Kasumi-1 (cell line): Measurements from ENCODE around the gene WDR37.

Source experiments
- DNase-seq, 2 experiments: peaks; one replicate each; lab custom pipeline; 2025; lab: John Stamatoyannopoulos, UW

WDR37 gene

DNA sequence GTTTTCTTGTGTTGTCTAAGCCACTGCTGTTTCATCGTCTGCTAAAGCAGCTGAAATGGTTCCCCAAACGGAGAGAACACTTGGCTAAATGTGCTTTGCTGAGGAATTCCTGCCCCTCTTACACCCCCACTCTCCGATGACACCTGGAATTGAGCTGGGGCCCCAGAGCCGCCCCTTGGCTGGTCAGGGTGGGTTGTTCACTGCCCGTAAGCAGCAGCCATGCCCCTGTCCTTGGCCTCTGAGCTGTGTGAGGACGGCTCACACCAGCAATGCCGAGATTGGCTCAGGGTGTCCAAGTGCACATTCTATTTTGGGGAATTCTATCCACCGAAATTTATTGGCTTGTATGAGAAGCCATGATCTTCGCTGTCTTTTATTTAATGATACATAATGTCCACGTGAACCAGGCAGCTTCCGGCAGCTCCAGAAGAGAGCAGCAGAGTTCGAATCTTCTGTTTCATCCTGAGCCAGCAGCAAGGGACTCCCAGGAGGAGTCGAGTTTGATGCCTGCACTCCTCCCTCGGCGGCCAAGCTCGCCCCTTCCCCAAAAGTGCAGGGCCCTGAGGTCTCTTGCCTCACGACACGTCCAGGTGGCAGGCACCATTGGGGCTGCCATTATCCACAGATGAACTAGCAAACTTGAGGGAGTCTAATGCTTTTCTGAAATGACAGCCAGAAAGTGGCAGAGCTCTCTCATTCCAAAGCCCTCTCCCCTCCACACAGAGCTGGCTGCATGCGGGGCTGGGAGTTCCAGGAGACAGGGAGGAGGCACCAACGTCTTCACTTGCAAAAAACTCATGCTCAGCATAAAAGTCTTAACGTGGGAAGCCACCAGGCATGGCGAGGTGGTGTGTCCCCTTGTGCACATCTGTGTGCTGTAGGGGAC is 114.0 kb downstream of the WDR37 start:
- DNase-seq, result no peak

DNA sequence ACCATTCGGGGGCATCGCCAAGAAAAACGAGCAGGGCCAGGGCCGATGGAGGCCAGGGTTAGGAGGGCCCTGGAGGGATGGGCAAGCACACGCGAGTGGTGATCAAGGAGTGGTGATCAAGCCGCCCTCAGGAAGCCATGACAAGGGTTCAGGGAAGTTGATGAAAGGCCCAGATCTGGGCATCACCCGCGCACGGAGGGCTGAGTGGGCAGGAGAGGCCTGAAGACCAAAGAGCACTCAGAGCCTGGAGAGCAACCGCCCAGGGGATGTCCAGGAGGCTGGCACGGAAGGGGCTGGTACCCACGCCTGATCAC is 114.6 kb downstream of the WDR37 start:
- no peak for DNase-seq

DNA sequence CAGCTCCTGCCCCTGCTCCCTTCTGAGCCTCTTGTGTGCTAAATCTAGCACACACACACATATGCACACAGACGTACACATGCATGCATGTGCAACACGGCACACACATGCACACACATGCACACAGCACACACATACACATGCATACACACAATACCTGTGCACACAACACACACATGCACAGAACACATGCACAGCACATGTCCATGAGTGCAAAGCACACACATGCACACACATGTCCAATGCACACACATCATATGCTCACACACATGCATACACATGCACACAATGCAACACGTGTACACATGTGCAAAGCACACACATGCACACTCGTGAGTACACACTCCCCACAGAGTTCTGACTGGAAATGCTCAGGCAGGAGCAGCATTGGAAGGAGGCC is 115.0 kb downstream of the WDR37 start:
- DNase-seq, result no peak

DNA sequence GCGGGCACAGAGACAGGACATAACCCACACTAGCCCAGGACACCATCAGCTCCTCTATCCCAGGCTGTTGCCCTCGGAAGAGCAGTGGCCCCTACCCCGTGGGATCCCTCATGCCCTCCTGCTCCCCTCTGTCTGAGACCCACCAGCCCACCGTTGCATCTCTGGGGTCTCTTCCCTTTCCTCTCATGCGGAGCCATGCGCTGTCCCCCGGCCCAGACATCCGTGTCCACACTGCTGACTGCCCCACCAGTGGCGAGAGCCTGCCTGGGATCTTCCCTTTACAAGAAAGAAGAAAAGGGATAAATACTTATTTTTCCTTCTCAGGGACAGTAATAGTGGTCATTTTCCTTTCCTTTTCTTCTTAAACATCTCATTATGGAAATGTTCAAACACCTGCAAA is 115.4 kb downstream of the WDR37 start:
- no peak for DNase-seq

DNA sequence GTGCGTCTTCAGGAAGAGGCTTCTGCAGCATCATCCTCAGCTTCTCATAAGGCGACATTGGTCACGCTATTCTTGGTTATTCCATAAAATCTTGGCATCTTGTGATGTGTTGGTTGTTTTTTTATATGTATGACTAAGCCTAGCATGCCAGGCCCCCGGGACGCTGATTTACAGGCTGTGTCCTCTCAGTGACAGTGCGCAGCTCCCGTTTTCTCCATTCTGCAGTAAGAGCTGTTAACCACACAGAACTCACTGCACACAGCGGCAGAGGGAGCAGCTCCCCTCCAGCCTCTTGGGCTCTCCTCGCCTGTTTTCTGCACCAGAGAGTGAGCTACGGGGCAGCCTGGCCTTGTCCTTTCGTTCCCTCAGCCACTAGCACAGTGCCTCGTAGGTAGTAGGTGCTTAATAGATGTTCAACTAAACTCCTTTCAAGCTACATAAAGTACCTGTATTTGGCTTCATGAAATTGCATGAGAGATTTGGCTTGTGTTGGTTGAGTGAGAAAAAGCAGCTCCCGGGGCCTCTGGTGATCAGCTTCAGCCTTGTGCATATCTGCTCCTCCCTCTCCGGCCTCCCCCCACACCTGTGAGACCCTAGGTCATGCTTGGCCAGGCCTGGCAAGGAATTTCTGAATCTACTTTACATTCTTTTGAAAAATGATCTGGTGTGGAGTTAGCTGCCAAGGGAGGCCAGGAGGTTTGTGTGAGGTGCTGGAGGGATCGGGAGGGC is 116.2 kb downstream of the WDR37 start:
- DNase-seq, result no peak

DNA sequence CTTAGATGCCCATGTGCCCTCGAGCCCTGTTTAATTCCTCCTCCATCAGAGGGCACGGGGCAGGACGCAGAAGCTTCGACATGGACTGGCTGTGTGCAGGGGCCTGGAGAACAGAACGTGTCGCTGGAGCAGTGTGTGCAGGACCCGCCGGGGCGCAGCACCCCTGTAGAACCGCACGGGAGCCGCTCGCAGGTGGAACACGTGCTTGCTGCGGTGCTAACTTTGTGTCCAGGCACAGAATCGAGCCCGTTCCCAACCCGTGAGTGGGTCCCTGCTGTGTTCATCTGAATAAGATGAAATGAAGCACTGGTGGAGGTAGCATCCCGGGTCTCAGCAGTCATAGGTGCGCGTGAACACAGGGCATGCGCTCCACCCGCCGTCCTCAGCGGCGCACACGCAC is 116.9 kb downstream of the WDR37 start:
- DNase-seq, result no peak

DNA sequence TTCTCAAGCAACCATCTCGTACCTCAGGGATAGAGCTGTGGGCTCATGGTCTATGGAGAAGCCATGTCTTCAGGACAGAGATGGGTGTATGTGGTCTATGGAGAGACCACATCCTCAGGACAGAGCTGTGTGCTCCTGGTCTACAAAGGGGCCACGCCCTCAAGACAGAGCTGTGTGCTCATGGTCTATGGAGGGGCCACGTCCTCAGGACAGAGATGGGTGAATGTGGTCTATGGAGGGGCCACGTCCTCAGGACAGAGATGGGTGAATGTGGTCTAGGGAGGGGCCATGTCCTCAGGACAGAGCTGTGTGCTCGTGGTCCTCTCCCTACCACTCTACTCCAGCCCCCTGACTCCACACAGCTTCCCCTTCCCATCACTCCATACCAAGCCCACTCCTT is 117.8 kb downstream of the WDR37 start:
- no peak for DNase-seq

DNA sequence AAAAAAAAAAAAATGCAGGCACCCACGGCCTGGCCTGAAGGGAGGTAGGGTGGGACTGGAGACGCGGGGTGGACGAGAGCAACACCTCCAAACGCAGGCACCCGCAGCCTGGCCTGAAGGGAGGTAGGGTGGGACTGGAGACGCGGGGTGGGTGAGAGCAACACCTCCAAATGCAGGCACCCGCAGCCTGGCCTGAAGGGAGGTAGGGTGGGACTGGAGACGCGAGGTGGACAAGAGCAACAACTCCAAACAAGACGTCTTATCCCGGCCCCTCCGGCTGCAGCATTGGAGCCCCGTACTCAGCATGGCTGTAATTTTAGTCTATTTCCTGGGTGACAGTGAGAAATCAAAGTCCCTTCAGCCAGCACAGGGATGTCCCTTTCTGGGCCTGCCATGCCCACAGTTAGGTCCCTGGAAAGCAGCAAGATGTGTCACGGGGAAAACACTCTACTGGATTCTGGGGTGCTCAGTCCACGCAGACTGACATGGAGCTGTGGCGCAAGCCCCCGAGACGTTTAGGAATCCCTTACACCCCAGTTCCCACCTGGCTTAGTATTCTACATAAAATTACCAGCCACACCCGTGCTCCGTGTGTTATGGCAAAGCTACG is 119.9 kb downstream of the WDR37 start:
- no peak for DNase-seq

DNA sequence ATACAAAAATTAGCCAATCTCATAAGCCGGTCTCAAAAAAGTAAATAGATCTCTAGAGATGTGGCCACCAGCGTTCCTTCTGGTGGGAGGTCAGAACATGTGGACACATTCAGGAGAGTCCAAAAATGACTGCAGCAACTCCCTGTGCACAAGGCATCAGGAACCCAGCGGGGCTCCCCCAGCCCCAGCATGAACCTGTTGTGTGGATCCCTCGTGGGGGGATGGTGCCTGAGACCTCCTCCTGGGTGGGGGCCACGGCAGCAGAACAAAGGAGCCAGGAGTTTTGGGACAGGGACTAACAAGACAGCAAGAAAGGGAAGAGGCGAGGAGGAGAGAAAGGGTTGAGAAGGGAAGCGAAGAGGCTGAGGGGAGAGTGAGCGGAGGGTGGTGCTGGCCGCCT is 121.8 kb downstream of the WDR37 start:
- no peak for DNase-seq

DNA sequence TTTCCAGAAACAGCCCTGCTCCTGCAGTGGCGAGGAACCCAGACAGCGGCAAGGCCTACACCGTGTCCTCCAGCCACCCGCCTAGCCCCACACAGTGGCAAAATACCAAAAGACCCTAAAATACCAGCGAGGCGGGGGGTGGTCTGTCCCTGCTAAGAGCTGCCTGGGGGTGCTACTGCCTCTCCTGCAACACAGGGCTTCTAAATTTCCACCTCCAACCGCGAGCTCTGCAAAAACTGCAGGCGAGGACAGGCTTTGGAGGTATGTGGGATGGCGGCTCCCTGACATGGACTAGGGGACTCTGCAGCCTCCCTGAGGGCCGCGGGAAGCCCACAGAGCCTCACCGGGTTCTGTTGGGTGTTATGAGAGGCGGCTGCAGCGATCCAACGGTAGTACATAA is 122.3 kb downstream of the WDR37 start:
- no peak for DNase-seq

DNA sequence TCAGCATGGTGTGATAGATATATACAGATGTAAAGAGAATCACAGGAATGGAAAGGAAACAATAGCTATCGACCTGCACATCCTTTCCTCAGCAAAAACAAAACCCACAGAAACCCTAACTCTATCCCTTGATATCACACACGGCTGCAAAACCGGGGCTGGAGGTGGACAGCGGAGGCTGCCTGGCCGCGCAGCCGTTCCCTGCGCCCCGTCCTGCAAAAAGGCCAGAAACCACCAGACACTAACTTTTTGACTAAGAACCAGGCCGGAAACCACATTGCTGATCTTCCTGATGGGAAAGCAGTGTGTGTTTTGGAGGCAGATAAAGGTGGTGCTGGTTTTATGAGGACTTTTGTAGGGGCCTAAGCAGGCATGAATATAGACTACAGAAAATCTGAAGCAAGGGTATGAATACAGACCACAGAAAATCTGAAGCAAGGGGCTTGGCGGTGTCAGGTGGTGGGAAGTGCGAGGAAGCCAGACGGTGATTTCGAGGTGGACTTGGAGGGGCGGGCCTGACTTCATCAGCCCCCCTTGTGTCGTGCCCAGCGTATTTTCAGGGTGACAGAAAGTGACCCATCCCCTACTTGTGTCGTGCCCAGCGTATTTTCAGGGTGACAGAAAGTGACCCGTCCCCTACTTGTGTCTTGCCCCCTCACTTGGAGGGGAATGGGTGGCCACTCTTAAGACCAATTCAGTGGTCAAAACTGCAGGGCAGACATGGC is 123.3 kb downstream of the WDR37 start:
- DNase-seq, result no peak

DNA sequence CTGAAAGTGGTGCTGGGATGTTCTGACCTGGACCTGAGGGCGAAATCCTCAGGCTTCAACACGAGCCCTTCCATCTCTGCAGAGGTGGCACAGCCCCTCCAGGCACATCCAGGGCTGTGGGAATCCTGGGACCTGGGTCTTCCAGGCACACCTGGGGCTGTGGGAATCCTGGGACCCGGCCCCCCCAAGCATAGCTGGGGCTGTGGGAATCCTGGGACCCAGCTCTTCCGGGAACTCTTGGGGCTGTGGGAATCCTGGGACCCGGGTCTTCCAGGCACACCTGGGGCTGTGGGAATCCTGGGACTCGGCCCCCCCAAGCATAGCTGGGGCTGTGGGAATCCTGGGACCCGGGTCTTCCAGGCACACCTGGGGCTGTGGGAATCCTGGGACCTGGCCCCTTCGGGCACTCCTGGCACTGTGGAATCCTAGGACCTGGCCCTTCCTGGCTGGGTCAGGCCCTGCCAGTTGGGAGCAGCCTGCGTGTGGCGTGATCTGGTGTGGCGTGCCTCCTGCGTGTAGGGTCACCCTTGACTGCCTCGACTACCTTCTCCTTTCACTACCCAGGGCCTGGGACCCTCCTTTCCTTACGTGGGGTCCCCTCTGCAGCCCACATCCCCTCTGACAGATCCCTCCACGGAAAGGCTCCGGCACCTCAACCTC is 124.0 kb downstream of the WDR37 start:
- no peak for DNase-seq

DNA sequence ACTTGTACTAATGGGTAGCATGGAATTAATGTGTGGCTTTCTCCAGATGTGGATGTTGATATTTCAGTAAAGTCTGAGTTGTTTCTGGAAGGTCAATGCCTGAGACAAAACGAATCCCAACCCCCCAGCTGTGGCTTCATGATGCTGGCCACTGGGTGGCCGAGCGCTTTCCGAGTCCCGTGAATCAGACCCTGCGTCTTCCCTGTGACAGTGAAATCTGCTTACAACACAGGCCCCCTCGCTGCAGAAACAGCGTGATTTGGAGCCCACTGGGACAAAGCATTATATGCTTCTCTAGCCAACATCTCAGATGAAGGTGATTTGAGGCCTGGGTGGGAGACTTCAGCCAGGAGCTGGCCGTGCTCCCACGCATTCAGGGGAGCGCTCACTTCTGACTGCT is 124.7 kb downstream of the WDR37 start:
- no peak for DNase-seq
